HG02571 (cell line): ENCODE data around the gene RANBP10.
"Not testable (repeated sequence)": the region's sequence is repeated elsewhere in the genome, so short reads cannot be mapped to it uniquely, and the experiment has no call there.

Experiments
- ATAC-seq: cut with Tn5 transposase; IDR thresholded peaks from one replicate; pipeline ENCODE4 v1.9.1; 2021; ENCODE audit warnings: mild to moderate bottlenecking, moderate library complexity; ENCODE audit not compliant: unreplicated experiment

RANBP10 gene

GRCh38 chr16:67719048-67719777, 87.1 kb downstream of the RANBP10 start, which contains the start of gene GFOD2:
GFOD2 (minus strand) TSS chr16:67719316; CDS start chr16:67685715, 33,601 bp downstream.
- ATAC-seq, result peak; percentile 85

GRCh38 chr16:67718668-67719047, 87.7 kb downstream of the RANBP10 start:
- no peak for ATAC-seq

GRCh38 chr16:67716097-67716496, 90.3 kb downstream of the RANBP10 start:
- no peak for ATAC-seq

- ATAC-seq, result no peak
These were observed 91.8 kb downstream of the RANBP10 start for GRCh38 chr16:67714522-67714921.

GRCh38 chr16:67713647-67714273, 92.6 kb downstream of the RANBP10 start:
- no peak for ATAC-seq

DNA sequence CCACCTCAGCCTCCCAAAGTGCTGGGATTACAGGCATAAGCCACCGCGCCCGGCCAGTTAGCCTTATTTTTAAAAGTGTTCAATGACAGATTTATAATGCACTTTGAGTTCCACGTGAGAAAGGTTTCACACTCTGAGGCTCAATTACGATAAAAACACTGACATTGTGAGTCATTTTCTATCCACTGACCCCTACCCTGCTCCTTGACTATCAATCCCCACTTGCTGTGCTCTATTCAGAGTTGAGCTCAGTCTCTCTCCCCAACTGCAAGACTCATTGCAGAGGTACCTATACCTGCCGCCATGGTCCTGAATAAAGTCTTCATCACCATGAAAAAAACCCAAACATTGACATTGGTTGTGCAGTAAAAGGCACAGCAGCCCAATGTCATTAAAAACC, 95.8 kb downstream of the RANBP10 start:
- ATAC-seq, result no peak

GRCh38 chr16:67709050-67709449, 97.3 kb downstream of the RANBP10 start:
- no peak for ATAC-seq

DNA sequence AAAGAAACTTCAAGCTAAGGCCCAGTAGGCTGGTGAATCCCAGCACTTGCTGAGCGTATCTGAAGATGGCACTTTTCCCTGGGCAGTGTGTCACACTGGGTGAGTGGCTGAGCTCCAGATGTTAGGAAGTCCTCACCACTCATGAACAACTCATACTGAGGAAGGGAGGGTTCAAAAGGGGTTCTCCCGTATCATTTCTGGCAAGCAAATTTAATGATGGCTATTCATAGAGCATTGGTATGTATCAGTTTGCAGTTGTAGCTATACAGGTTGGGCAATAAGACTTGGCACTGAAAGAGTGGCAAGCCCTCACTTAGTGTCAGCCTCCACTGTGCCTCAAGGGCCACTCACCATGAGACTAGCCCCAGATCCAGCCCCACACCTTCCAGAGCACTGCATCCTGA, 98.0 kb downstream of the RANBP10 start:
- no peak for ATAC-seq

DNA sequence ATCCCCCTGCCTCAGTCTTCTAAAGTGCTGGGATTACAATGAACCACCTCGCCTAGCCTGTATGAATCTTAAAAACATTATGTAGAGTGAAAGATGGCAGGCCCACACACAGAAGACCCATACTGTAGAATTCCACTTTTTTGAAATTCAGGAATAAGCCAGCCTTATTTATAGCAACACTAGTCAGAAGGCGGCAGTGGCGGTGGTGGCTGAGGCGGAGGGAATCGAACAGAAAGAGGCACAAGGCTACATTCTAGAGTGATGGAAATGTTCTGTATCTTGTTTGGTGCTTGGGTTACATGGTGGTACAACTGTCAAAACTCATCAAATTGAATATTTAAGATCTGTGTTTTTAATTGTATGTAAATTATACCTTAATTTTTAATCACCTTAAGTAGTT, 98.6 kb downstream of the RANBP10 start:
- no peak for ATAC-seq

DNA sequence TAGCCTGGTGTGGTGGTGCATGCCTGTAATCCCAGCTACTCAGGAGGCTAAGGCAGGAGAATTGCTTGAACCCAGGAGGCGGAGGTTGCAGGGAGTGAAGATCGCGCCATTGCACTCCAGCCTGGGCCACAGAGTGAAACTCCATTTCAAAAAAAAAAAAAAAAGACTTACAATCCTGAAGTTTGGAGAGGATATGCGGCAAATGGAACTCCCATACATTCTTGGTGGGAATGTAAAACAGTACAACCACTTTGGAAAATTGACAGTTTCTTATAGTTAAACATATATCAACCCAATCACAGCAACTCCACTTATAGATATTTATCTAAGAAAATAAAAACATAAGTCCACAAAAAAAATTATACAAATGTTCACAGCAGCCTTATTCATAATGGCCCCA, 99.2 kb downstream of the RANBP10 start:
- no peak for ATAC-seq

- ATAC-seq, result no peak
These were observed 102.2 kb downstream of the RANBP10 start for GRCh38 chr16:67704110-67704509.

GRCh38 chr16:67703626-67704025, 102.7 kb downstream of the RANBP10 start:
- no peak for ATAC-seq

DNA sequence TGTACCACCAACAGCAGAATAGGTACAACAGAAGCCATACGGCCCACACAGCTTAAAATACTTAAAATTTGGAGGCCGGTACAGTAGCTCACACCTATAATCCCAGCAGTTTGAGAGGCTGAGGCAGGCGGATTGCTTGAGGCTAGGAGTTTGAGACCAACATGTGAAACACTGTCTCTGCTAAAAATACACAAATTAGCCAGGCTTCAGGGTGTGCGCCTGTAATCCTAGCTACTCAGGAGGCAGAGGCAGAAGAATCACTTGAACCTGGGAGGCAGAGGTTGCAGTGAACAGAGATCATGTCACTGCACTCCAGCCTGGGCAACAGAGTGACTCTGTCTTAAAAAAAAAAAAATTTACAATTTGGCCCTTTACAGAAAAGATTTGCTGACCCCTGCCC, 104.2 kb downstream of the RANBP10 start:
- ATAC-seq, result no peak

- ATAC-seq, result no peak
These were observed 104.9 kb downstream of the RANBP10 start for GRCh38 chr16:67701420-67701819.

GRCh38 chr16:67699265-67699664, 107.1 kb downstream of the RANBP10 start:
- no peak for ATAC-seq

DNA sequence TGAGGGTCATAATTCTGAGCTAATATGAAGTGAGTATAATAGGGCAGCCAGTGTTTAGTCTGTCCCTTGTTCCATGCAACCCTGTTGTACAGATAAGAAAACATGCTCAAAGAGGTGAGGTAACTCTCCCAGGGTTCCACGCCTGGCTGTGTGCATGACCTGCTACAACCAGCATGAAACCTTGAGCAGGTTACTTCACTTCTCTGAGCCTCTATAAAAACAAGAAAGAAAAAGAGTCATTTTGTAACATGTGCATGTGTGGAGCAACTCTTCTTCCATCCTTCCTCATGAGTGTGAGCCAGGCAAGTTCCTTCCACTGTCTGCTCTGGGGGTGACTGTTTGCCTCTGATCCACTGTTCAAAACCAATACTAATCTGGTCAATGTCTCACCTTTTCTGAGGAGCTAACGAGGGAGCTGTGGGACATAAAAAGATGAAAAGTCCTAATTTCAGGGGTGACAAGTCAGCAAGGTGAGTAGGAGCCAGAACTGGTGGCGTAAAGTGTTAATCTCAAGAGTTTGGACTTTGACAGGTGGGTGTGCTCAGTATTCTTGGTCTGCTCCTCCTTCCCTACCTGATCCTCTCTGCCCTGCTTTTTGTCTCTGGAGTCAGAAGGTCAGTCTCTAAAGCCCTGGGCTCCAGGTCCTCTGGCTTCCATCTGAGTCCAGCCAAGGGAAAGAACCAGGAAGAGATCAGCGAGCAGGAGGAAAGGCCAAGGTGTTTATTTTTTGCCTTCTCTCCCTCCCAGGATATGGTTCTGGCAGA, 108.8 kb downstream of the RANBP10 start:
- ATAC-seq, result no peak

DNA sequence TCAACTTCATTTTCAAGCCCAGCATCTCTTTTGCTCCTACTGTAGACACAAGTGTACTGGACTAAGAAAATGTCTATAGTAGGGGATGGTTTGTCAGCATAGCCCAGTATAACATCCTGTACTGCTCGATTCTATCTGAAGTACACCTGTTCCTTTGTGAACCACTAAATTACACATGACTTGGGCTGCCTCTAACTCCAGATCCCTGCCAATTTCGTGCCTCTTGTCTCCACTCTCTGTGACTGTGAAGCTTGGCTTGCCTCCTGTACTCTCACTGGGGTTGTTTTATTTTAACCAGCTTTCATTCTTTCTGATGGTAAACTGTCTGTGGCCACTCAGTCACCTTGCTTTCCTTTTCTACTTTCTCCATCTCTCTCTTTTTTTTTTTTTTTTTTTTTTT, 111.7 kb downstream of the RANBP10 start:
- no peak for ATAC-seq

DNA sequence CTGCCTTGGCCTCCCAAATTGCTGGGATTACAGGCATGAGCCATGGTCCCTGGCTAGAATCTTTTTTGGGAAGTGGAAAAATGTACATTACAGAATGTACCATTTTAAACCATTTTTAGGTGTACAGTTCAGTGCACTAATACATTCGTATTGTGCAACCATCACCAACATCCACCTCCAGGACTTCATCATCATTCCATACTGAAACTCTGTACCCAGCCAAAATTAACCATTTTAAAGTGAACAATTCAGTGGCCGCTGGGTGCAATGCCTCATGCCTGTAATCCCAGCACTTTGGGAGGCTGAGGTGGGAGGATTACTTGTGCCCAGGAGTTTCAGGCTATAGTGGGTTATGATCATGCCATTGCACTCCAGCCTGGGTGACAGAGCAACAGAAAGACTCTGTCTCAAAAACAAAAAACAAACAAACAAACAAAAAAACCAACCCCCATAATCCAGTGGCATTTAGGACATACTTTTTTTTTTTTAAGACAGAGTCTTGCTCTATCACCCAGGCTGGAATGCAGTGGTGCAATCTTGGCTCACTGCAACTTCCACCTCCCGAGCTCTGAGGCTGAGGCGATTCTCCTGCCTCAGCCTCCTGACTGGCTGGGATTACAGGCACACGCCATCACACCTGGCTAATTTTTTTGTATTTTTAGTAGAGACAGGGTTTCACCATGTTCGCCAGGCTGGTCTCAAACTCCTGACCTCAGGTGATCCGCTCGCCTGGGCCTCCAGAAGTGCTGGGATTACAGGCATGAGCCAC, 112.7 kb downstream of the RANBP10 start:
- ATAC-seq, result not testable (repeated sequence)

DNA sequence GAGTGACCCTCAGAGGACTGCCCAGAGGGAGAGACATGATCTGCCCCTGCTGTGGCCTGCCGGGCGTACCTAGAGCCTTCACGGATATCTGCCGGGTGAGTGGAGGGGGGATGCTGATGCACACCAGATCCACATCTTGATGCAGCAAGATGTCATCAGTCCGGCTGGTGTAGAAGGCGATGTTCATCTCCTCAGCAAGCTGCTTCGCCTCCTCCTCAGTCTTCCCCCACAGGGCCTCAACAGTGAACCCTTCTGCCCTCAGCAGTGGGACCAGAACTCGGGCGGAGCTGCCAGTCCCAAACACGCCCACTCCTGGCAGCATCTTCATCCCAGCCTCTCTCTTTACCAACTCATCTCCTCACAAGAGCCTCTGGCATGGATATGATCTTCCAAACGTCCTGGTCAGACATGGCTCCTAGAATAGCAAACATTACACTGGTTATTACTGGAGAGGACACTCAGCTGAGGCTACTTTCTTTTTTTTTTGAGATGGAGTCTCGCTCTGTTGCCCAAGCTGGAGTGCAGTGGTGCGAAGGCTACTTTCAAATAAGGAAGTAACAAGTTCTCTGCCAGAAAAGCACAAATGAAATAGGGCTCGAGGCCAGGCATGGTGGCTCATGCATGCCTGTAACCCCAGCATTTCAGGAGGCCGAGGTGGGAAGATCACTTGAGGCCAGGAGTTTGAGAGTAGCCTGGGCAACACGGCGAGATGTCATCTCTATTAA, 120.8 kb downstream of the RANBP10 start:
- ATAC-seq, result no peak

DNA sequence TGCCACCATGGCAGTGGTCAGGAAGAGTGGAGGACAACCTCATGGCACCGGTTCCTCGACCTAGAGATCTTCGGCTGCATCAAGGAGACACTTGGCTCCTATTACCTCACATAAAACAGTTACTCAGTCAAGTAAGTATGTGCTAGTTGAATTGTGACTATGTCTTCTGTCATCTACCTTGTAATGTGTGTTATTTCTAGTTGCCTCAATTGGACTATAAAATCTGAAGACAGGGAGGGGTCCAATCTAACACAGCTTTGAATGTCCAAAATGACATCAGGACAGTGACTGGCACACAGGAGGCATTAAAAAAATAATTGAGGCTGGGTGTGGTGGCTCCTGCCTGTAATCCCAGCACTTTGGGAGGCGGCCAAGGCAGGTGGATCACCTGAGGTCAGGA, 122.6 kb downstream of the RANBP10 start:
- ATAC-seq, result no peak
